HEK293 (cell line): ENCODE results near the gene TMEM207.

Source experiments
- CTCF ChIA-PET: fragments of 350-600 bp; formaldehyde crosslinking; extraction: SDS; loops from one replicate; lab custom pipeline; 2021; ENCODE audit warnings: antibody characterized with exemption; lab: Yijun Ruan, JAX
- POLR2A ChIA-PET: fragments of 300-600 bp; formaldehyde crosslinking; extraction: SDS; loops from one replicate; lab custom pipeline; 2020; ENCODE audit warnings: antibody characterized with exemption, inconsistent platforms; lab: Yijun Ruan, JAX
- H3K27ac ChIP-seq: fragments of 200-500 bp; sonication (Bioruptor generic); 2 replicates; pipeline ENCODE4 v1.5.1; 2014; ENCODE audit warnings: low read depth, low read length, control low read depth, inconsistent platforms; ENCODE audit errors: extremely low read depth
- H3K36me3 ChIP-seq, 2 experiments: fragments of 200-500 bp in 1 of 2; sonication (Bioruptor generic) in 1 of 2; 1 replicate in 1 of 2; 2 replicates in 1 of 2; pipeline ENCODE4 v1.5.1; 2014 to 2017; ENCODE audit warnings: inconsistent platforms in 2 of 2, low read length in 2 of 2; ENCODE audit not compliant: control insufficient read depth in 2 of 2, insufficient read depth in 1 of 2
- H3K4me1 ChIP-seq: fragments of 200-500 bp; sonication (Bioruptor generic); 2 replicates; pipeline ENCODE4 v1.5.1; 2014; ENCODE audit warnings: mild to moderate bottlenecking, low read length, inconsistent platforms; ENCODE audit not compliant: control insufficient read depth, insufficient read depth
- H3K4me3 ChIP-seq: 2 replicates; pipeline ENCODE4 v1.5.1; 2011; ENCODE audit warnings: low read depth, mild to moderate bottlenecking, control low read depth, low read length, moderate library complexity
- H3K9me3 ChIP-seq: fragments of 200-500 bp; sonication (Bioruptor generic); 2 replicates; pipeline ENCODE4 v1.5.1; 2014; ENCODE audit warnings: low read depth, low read length, inconsistent platforms; ENCODE audit not compliant: control insufficient read depth, insufficient read depth
- KLF16 ChIP-seq: fragments of 450-650 bp; formaldehyde crosslinking; IDR thresholded peaks from 2 replicates; pipeline ENCODE4 v1.5.1; 2017; ENCODE audit warnings: missing biosample characterization, missing genetic modification characterization
- SCRT2 ChIP-seq: fragments of 450-650 bp; formaldehyde crosslinking; IDR thresholded peaks from 2 replicates; pipeline ENCODE4 v1.5.1; 2016; ENCODE audit warnings: missing biosample characterization, missing genetic modification characterization
- ZFHX2 ChIP-seq: fragments of 450-650 bp; formaldehyde crosslinking; conservative IDR thresholded peaks from 2 replicates; pipeline ENCODE4 v1.5.1; 2016; ENCODE audit warnings: missing biosample characterization, missing genetic modification characterization
- ZFP3 ChIP-seq: fragments of 450-650 bp; formaldehyde crosslinking; IDR thresholded peaks from 2 replicates; pipeline ENCODE4 v1.5.1; 2016; ENCODE audit warnings: low read depth, missing biosample characterization, missing genetic modification characterization
- ZNF202 ChIP-seq: fragments of 450-650 bp; formaldehyde crosslinking; IDR thresholded peaks from 2 replicates; pipeline ENCODE4 v1.5.1; 2016; ENCODE audit warnings: missing biosample characterization, missing genetic modification characterization, borderline replicate concordance
- ZNF335 ChIP-seq: fragments of 450-650 bp; formaldehyde crosslinking; conservative IDR thresholded peaks from 2 replicates; pipeline ENCODE4 v1.5.1; 2016; ENCODE audit warnings: missing biosample characterization, missing genetic modification characterization
- ZNF394 ChIP-seq: fragments of 450-650 bp; formaldehyde crosslinking; IDR thresholded peaks from 2 replicates; pipeline ENCODE4 v1.5.1; 2016; ENCODE audit warnings: missing biosample characterization, missing genetic modification characterization, mild to moderate bottlenecking, moderate library complexity, borderline replicate concordance
- ZNF404 ChIP-seq: fragments of 450-650 bp; formaldehyde crosslinking; IDR thresholded peaks from 2 replicates; pipeline ENCODE4 v1.5.1; 2017; ENCODE audit warnings: missing biosample characterization, missing genetic modification characterization
- ZNF529 ChIP-seq: fragments of 450-650 bp; formaldehyde crosslinking; IDR thresholded peaks from 2 replicates; pipeline ENCODE4 v1.5.1; 2017; ENCODE audit warnings: missing genetic modification characterization, missing biosample characterization; ENCODE audit not compliant: insufficient replicate concordance
- ZNF585B ChIP-seq: fragments of 450-650 bp; formaldehyde crosslinking; IDR thresholded peaks from 2 replicates; pipeline ENCODE4 v1.5.1; 2016; ENCODE audit warnings: missing biosample characterization, missing genetic modification characterization
- ZNF670 ChIP-seq: fragments of 450-650 bp; formaldehyde crosslinking; IDR thresholded peaks from 2 replicates; pipeline ENCODE4 v1.5.1; 2016; ENCODE audit warnings: missing biosample characterization, missing genetic modification characterization, low read depth
- ZNF792 ChIP-seq: fragments of 450-650 bp; formaldehyde crosslinking; IDR thresholded peaks from 2 replicates; pipeline ENCODE4 v1.5.1; 2016; ENCODE audit warnings: missing biosample characterization, missing genetic modification characterization
- ZNF830 ChIP-seq: fragments of 450-650 bp; IDR thresholded peaks from 2 replicates; pipeline ENCODE4 v1.5.0; 2018; ENCODE audit warnings: missing biosample characterization, missing genetic modification characterization, low read depth, mild to moderate bottlenecking, moderate library complexity
- ZSCAN16 ChIP-seq: fragments of 450-650 bp; formaldehyde crosslinking; IDR thresholded peaks from 2 replicates; pipeline ENCODE4 v1.5.1; 2016; ENCODE audit warnings: missing biosample characterization, missing genetic modification characterization
- TF ChIP-seq, protein P1 (sequence below): fragments of 450-650 bp; formaldehyde crosslinking; conservative IDR thresholded peaks from 2 replicates; pipeline ENCODE4 v1.5.1; 2016; ENCODE audit warnings: low read depth, missing biosample characterization, missing genetic modification characterization
- TF ChIP-seq, protein P2 (sequence below): fragments of 450-650 bp; formaldehyde crosslinking; IDR thresholded peaks from 2 replicates; pipeline ENCODE4 v1.5.1; 2017; ENCODE audit warnings: missing biosample characterization, missing genetic modification characterization
- TF ChIP-seq, protein P3 (sequence below): fragments of 450-650 bp; formaldehyde crosslinking; IDR thresholded peaks from 2 replicates; pipeline ENCODE4 v1.5.1; 2017; ENCODE audit warnings: missing biosample characterization, missing genetic modification characterization
- TF ChIP-seq, protein P4 (sequence below): fragments of 450-650 bp; formaldehyde crosslinking; IDR thresholded peaks from 2 replicates; pipeline ENCODE4 v1.5.1; 2016; ENCODE audit warnings: missing biosample characterization, missing genetic modification characterization
- TF ChIP-seq, protein P5 (sequence below): fragments of 450-650 bp; formaldehyde crosslinking; IDR thresholded peaks from 2 replicates; pipeline ENCODE4 v1.5.1; 2016; ENCODE audit warnings: missing biosample characterization, missing genetic modification characterization

The TMEM207 gene

DNA sequence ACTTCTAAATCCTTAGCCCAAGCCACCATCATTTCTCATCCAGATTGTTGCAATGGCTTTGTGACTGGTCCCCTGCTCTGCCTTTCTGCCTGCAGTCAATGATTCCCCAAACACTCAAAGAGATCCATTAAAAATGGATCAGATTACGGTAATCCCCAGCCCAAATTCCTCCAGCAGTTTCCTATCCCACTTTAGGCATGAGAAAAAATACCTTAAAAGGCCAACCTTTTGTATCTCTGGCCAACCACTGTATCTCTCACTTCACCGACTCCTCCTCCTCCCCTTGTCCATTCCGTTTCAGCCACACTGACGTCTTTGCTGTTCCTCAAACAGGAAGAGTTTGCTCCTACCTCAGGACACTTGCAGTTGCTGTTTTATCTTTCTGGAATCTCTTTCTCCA lies 43.3 kb upstream of the TMEM207 start:
- no peaks in the 10 kb centered on the region for H3K36me3 ChIP-seq
- POLR2A ChIA-PET = no interaction called here
- no peaks in the 10 kb centered on the region for H3K4me1 ChIP-seq
- CTCF ChIA-PET = no interaction called here
- no peak overlapping the region for H3K4me3 ChIP-seq
- TF ChIP-seq ZNF585B (no peak), SCRT2 (no peak), KLF16 (tag by site-specific recombination) (no peak), ZNF670 (tag by site-specific recombination) (no peak), ZFHX2 (tag by site-specific recombination) (no peak), ZSCAN16 (no peak), ZNF394 (tag by site-specific recombination) (no peak), ZNF529 (no peak), ZNF830 (tag by site-specific recombination) (no peak), ZNF792 (no peak), ZFP3 (tag by site-specific recombination) (no peak), ZNF202 (no peak), ZNF404 (no peak), ZNF335 (tag by site-specific recombination) (no peak)
- TF ChIP-seq, protein P1, sequence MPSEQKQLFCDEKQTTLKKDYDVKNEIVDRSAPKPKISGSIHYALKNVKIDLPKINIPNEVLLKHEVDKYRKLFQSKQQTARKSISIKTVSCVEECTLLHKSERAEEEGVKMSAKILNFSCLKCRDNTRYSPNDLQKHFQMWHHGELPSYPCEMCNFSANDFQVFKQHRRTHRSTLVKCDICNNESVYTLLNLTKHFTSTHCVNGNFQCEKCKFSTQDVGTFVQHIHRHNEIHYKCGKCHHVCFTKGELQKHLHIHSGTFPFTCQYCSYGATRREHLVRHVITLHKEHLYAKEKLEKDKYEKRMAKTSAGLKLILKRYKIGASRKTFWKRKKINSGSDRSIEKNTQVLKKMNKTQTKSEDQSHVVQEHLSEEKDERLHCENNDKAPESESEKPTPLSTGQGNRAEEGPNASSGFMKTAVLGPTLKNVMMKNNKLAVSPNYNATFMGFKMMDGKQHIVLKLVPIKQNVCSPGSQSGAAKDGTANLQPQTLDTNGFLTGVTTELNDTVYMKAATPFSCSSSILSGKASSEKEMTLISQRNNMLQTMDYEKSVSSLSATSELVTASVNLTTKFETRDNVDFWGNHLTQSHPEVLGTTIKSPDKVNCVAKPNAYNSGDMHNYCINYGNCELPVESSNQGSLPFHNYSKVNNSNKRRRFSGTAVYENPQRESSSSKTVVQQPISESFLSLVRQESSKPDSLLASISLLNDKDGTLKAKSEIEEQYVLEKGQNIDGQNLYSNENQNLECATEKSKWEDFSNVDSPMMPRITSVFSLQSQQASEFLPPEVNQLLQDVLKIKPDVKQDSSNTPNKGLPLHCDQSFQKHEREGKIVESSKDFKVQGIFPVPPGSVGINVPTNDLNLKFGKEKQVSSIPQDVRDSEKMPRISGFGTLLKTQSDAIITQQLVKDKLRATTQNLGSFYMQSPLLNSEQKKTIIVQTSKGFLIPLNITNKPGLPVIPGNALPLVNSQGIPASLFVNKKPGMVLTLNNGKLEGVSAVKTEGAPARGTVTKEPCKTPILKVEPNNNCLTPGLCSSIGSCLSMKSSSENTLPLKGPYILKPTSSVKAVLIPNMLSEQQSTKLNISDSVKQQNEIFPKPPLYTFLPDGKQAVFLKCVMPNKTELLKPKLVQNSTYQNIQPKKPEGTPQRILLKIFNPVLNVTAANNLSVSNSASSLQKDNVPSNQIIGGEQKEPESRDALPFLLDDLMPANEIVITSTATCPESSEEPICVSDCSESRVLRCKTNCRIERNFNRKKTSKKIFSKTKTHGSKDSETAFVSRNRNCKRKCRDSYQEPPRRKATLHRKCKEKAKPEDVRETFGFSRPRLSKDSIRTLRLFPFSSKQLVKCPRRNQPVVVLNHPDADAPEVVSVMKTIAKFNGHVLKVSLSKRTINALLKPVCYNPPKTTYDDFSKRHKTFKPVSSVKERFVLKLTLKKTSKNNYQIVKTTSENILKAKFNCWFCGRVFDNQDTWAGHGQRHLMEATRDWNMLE = no peak
- TF ChIP-seq, protein P2, sequence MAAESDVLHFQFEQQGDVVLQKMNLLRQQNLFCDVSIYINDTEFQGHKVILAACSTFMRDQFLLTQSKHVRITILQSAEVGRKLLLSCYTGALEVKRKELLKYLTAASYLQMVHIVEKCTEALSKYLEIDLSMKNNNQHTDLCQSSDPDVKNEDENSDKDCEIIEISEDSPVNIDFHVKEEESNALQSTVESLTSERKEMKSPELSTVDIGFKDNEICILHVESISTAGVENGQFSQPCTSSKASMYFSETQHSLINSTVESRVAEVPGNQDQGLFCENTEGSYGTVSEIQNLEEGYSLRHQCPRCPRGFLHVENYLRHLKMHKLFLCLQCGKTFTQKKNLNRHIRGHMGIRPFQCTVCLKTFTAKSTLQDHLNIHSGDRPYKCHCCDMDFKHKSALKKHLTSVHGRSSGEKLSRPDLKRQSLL = no peak
- TF ChIP-seq, protein P3, sequence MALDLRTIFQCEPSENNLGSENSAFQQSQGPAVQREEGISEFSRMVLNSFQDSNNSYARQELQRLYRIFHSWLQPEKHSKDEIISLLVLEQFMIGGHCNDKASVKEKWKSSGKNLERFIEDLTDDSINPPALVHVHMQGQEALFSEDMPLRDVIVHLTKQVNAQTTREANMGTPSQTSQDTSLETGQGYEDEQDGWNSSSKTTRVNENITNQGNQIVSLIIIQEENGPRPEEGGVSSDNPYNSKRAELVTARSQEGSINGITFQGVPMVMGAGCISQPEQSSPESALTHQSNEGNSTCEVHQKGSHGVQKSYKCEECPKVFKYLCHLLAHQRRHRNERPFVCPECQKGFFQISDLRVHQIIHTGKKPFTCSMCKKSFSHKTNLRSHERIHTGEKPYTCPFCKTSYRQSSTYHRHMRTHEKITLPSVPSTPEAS (tag by site-specific recombination) = no peak
- TF ChIP-seq, protein P4, sequence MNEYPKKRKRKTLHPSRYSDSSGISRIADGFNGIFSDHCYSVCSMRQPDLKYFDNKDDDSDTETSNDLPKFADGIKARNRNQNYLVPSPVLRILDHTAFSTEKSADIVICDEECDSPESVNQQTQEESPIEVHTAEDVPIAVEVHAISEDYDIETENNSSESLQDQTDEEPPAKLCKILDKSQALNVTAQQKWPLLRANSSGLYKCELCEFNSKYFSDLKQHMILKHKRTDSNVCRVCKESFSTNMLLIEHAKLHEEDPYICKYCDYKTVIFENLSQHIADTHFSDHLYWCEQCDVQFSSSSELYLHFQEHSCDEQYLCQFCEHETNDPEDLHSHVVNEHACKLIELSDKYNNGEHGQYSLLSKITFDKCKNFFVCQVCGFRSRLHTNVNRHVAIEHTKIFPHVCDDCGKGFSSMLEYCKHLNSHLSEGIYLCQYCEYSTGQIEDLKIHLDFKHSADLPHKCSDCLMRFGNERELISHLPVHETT (tag by site-specific recombination) = no peak
- TF ChIP-seq, protein P5, sequence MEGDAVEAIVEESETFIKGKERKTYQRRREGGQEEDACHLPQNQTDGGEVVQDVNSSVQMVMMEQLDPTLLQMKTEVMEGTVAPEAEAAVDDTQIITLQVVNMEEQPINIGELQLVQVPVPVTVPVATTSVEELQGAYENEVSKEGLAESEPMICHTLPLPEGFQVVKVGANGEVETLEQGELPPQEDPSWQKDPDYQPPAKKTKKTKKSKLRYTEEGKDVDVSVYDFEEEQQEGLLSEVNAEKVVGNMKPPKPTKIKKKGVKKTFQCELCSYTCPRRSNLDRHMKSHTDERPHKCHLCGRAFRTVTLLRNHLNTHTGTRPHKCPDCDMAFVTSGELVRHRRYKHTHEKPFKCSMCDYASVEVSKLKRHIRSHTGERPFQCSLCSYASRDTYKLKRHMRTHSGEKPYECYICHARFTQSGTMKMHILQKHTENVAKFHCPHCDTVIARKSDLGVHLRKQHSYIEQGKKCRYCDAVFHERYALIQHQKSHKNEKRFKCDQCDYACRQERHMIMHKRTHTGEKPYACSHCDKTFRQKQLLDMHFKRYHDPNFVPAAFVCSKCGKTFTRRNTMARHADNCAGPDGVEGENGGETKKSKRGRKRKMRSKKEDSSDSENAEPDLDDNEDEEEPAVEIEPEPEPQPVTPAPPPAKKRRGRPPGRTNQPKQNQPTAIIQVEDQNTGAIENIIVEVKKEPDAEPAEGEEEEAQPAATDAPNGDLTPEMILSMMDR = no peak
- no peaks in the 10 kb centered on the region for H3K9me3 ChIP-seq
- H3K27ac ChIP-seq = no peak overlapping the region
